K562 (cell line): ENCODE measurements around the gene GDF15. TPM values are rescaled to one million over a fixed set of nuclear protein-coding genes. Genes with fewer than 3 reads are reported as not detected.

Experiments used
- BRF1 ChIP-seq: IDR thresholded peaks from 3 replicates; pipeline ENCODE4 v1.6.1; 2011; ENCODE audit warnings: borderline replicate concordance, mild to moderate bottlenecking; ENCODE audit not compliant: insufficient read length; ENCODE audit errors: extremely low read depth
- CCNT2 ChIP-seq: IDR thresholded peaks from 2 replicates; pipeline ENCODE4 v1.6.1; 2011; ENCODE audit warnings: borderline replicate concordance, low read depth, mild to moderate bottlenecking, moderate library complexity, mixed read lengths, low read length; ENCODE audit not compliant: insufficient read length; ENCODE audit errors: extremely low read depth
- CTCFL ChIP-seq: IDR thresholded peaks from 2 replicates; pipeline ENCODE4 v1.6.1; 2011; ENCODE audit warnings: borderline replicate concordance, low read depth, mild to moderate bottlenecking, moderate library complexity, low read length; ENCODE audit not compliant: insufficient read depth, poor library complexity, severe bottlenecking
- GTF2E2 ChIP-seq: fragments of 200-800 bp; sonication (Bioruptor generic); IDR thresholded peaks from 2 replicates; pipeline ENCODE4 v1.6.1; 2016; ENCODE audit warnings: missing genetic modification characterization, missing compliant biosample characterization
- GTF2F1 ChIP-seq: IDR thresholded peaks from 2 replicates; pipeline ENCODE4 v1.6.1; 2011; ENCODE audit warnings: low read depth, low read length, improper control_type of control experiment
- HLTF ChIP-seq: fragments of 450-650 bp; IDR thresholded peaks from 2 replicates; pipeline ENCODE4 v1.6.1; 2016
- HSF4 ChIP-seq: fragments of 250-450 bp; sonication (Bioruptor Pico); IDR thresholded peaks from 2 replicates; pipeline ENCODE4 v2.1.2; 2022; ENCODE audit warnings: mild to moderate bottlenecking, moderate library complexity, borderline replicate concordance
- IRF9 ChIP-seq: fragments of 450-650 bp; IDR thresholded peaks from 2 replicates; pipeline ENCODE4 v1.6.1; 2016; ENCODE audit warnings: missing biosample characterization, missing genetic modification characterization
- MTA2 ChIP-seq: fragments of 450-650 bp; IDR thresholded peaks from 2 replicates; pipeline ENCODE4 v1.6.1; 2016; ENCODE audit warnings: low read depth
- NELFE ChIP-seq: IDR thresholded peaks from 2 replicates; pipeline ENCODE4 v1.6.1; 2011; ENCODE audit warnings: mild to moderate bottlenecking; ENCODE audit not compliant: insufficient read depth, insufficient read length
- PRPF4 ChIP-seq: fragments of 200-400 bp; formaldehyde crosslinking; IDR thresholded peaks from one replicate; pipeline ENCODE4 v1.6.1; 2017; ENCODE audit warnings: low read length, low read depth, mild to moderate bottlenecking; ENCODE audit not compliant: insufficient read depth, poor library complexity, severe bottlenecking
- RB1 ChIP-seq: fragments of 450-650 bp; IDR thresholded peaks from 2 replicates; pipeline ENCODE4 v1.6.1; 2017; ENCODE audit warnings: low read depth, mild to moderate bottlenecking
- SIX5 ChIP-seq, 2 experiments: IDR thresholded peaks; 2 replicates each; pipeline ENCODE4 v1.6.1; 2011; ENCODE audit warnings: low read length in 2 of 2, borderline replicate concordance in 1 of 2, low read depth in 1 of 2, mild to moderate bottlenecking in 1 of 2, moderate library complexity in 1 of 2; ENCODE audit not compliant: insufficient read depth in 1 of 2
- SREBF2 ChIP-seq: sonication (generic); formaldehyde crosslinking; IDR thresholded peaks from 2 replicates; pipeline ENCODE4 v1.4.0; 2020; ENCODE audit warnings: mild to moderate bottlenecking, missing genetic modification reagents
- STAT5A ChIP-seq: IDR thresholded peaks from 2 replicates; pipeline ENCODE4 v1.6.1; 2012; ENCODE audit warnings: low read length, inconsistent platforms, borderline replicate concordance
- YBX1 ChIP-seq: fragments of 450-650 bp; IDR thresholded peaks from 2 replicates; pipeline ENCODE4 v1.7.1; 2016; ENCODE audit warnings: mild to moderate bottlenecking
- ZNF197 ChIP-seq: fragments of 200-800 bp; sonication (Bioruptor generic); IDR thresholded peaks from 2 replicates; pipeline ENCODE4 v1.6.1; 2016; ENCODE audit warnings: low read depth, missing genetic modification characterization, missing compliant biosample characterization
- ZNF224 ChIP-seq: sonication (generic); formaldehyde crosslinking; IDR thresholded peaks from 2 replicates; pipeline ENCODE4 v1.8.0; 2022; ENCODE audit warnings: mild to moderate bottlenecking, missing genetic modification reagents
- ZNF282 ChIP-seq: sonication (generic); formaldehyde crosslinking; IDR thresholded peaks from 2 replicates; pipeline ENCODE4 v1.8.1; 2023; ENCODE audit warnings: missing genetic modification reagents
- ZNF354B ChIP-seq: fragments of 250-450 bp; sonication (Bioruptor Pico); IDR thresholded peaks from 2 replicates; pipeline ENCODE4 v1.4.0; 2020
- ZNF586 ChIP-seq: fragments of 450-650 bp; formaldehyde crosslinking; conservative IDR thresholded peaks from 2 replicates; pipeline ENCODE4 v1.4.0; 2020; ENCODE audit warnings: mild to moderate bottlenecking, moderate library complexity
- ZSCAN29 ChIP-seq: fragments of 450-650 bp; IDR thresholded peaks from 2 replicates; pipeline ENCODE4 v1.6.1; 2017
- polyA plus RNA-seq, 8 experiments: library from polyadenylated mRNA; depleted of rRNA in 4 of 8; stranded (reverse) in 5 of 8; unstranded in 3 of 8; fragments of >200 nt; fragmentation: Nextera tagmentation in 2 of 8; fragmentation: Illumina TruSeq in 1 of 8; extraction: Ambion mirVana in 2 of 8; extraction: Trizol in 1 of 8; gene quantifications; 2 replicates each; pipeline versions ENCODE4 v1.2.1 to v1.2.3, GENCODE V29; 2011 to 2014; ENCODE audit warnings: inconsistent platforms in 1 of 8, missing spikeins in 1 of 8
- total RNA-seq, 7 experiments: library from RNA; depleted of rRNA in 6 of 7; stranded (reverse); fragments of >200 nt in 6 of 7; fragmentation: Illumina TruSeq in 2 of 7; extraction: Trizol in 2 of 7; gene quantifications; 2 replicates each; pipeline versions ENCODE4 v1.2.1 to v1.2.3, GENCODE V29; 2011 to 2021; ENCODE audit warnings: low replicate concordance in 1 of 7
- TF ChIP-seq, protein P1 (sequence below): IDR thresholded peaks from 3 replicates; pipeline ENCODE4 v1.6.1; 2011; ENCODE audit warnings: borderline replicate concordance, mild to moderate bottlenecking, moderate library complexity; ENCODE audit not compliant: insufficient read length; ENCODE audit errors: extremely low read depth

GDF15 gene
- total and polyA plus RNA-seq, 9 of the 15 experiments (the other 6 are each of a cell fraction or from before 2014, with no cell fraction given), result 2.3 to 82.4 (median 12.5) TPM

DNA sequence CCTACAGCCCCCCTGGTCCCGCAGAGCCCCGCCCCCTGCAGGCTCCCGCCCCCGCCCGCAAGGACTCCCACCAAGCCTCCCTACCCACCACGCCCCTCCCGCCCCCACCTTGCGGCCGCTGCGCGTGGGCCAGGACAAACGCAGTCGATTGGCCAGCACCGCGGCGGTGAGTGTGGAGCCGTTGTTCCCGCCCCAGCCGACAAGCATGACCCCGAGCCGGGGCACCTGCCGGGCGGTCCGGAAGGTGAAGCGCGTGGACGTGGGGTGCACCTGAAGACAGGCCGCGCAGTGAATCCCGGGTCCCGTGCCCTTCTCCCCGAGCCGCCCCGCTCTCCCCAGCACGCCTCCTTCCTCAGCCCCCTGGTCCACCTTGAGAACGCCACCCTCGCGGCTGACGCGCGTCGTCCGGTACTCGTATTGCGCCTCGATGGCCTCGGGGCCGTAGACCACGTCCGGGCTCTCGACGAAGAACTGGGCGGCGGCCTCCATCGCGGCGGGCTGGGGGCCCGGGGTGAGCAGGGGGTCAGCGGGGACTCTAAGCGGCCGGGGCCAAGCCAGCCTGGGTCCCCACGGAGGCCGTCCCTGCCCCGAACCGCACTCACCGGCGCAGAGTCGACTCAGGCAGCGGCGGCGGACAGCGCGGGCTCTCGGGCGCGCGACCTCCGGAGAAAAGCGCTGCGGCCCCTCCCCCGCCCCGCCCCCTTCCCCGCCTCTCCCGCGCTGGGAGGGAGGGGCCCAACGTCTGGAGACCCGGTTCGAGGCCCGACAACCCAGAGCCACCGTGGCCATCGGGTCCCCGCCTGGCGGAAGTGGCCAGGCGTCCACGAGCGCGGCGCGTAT, 51.8 kb downstream of the GDF15 start, which contains the start of gene ISYNA1 (continued):
- TF ChIP-seq, protein P1, sequence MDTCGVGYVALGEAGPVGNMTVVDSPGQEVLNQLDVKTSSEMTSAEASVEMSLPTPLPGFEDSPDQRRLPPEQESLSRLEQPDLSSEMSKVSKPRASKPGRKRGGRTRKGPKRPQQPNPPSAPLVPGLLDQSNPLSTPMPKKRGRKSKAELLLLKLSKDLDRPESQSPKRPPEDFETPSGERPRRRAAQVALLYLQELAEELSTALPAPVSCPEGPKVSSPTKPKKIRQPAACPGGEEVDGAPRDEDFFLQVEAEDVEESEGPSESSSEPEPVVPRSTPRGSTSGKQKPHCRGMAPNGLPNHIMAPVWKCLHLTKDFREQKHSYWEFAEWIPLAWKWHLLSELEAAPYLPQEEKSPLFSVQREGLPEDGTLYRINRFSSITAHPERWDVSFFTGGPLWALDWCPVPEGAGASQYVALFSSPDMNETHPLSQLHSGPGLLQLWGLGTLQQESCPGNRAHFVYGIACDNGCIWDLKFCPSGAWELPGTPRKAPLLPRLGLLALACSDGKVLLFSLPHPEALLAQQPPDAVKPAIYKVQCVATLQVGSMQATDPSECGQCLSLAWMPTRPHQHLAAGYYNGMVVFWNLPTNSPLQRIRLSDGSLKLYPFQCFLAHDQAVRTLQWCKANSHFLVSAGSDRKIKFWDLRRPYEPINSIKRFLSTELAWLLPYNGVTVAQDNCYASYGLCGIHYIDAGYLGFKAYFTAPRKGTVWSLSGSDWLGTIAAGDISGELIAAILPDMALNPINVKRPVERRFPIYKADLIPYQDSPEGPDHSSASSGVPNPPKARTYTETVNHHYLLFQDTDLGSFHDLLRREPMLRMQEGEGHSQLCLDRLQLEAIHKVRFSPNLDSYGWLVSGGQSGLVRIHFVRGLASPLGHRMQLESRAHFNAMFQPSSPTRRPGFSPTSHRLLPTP, result peak; percentile 85
- no peak for TF ChIP-seq ZNF354B
- no peak for TF ChIP-seq IRF9 (tag)
- no peak for TF ChIP-seq ZSCAN29
- TF ChIP-seq CCNT2, result peak; percentile 60
- no peak for TF ChIP-seq STAT5A
- TF ChIP-seq CTCFL, result no peak
- no peak for TF ChIP-seq MTA2
- no peak for TF ChIP-seq ZNF586 (CRISPR knock-in tag)
- TF ChIP-seq YBX1, result no peak
- no peak for TF ChIP-seq ZNF197 (CRISPR knock-in tag)
- TF ChIP-seq GTF2F1, result no peak
- TF ChIP-seq GTF2E2 (tag), result no peak
- no peak for TF ChIP-seq BRF1
- peak; percentile 31 for TF ChIP-seq RB1
- TF ChIP-seq ZNF282 (CRISPR knock-in tag), result no peak
- no peak for TF ChIP-seq SIX5 (IDR thresholded peaks at IDR 0.05; ENCODE audit: borderline replicate concordance in 1 of 2, insufficient read depth in 1 of 2, low read depth in 1 of 2, low read length in 2 of 2)
- no peak for TF ChIP-seq HSF4 (CRISPR knock-in tag)
- no peak for TF ChIP-seq ZNF224 (CRISPR knock-in tag)
- no peak for TF ChIP-seq HLTF
- TF ChIP-seq PRPF4, result no peak
- TF ChIP-seq NELFE, result no peak
- no peak for TF ChIP-seq SREBF2 (CRISPR knock-in tag)
